RPMI8226 (cell line): Measurements from ENCODE around the gene PLEKHH1.

Experiments used
- DNase-seq: peaks from one replicate; pipeline ENCODE4 v3.0.0-alpha.2; 2015

PLEKHH1 gene

DNA sequence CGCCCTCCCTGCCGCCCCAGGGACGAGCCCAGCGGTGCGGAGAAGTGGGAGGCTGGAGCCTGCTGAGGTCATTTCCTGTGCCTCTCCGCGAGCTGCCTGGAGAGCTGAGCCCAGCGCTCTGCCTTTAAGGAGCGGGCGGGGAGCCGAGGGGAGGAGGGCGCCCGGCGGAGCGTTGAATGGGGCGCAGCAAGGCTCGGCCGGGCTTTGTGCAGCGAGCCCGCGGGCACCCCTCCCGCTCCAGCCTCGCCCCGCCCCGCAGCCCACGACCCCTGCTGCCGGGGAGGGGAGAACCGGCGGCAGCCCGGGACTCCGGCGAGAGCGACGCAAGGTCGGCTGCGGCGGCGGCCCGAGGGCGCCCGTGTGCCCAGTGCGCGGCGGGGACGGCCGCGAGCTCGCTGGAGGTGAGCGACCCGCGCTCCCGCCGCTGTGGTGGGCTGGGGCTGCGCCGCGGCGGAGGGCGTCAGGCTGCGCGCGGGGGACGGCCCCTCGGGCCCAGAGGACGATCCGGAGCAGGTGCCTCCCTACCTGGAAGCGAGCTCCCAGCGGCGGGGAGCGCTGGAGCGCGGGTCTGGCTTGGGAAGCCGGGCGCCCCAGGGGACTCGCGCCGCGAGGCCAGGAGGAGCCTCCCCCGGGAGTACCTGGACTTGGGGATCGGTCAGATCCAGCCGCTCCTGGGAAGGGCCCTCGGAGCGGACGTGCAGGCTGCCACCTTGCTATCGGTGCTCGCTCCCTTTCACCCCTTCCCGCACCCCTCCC is at the start of gene PLEKHH1:
Gene PLEKHH1 (plus strand): TSS at position 293 of the 756 bp plus-strand sequence. CDS start 8,578 bp downstream, outside the sequence.
- peak; percentile 74 for DNase-seq

DNA sequence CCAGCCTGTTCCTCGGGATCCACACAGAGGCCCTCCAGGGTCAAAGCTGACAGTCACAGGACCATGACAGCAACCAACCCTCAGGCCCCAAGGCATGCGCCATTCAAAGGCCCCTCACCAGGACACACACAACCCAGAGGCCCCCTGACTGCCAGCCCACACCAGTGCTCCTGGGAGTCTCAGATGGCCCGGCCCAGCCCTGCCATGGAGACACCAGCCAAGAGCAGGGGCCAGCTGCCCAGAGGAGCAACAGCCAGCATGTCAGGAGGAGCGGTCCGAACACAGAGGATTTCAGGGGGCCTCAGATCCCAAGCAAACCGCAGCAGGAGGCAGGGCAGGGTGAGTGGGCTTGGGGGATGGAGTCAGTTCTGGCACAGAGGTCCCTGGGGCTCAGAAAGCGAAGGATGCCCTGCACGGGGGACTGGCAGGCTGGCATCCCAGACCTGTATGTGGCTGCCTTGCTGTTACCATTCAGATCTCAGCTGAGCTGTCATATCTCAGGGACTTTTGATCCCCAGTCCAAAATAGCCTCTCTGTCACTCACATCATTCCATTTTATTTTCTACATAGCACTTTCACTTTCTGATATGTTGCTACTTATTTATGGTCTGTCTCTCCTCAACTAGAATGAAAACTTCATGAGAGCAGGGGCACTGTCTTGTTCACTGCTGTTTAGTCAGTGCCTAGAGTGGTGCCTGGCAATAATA is 49.4 kb upstream of the PLEKHH1 start:
- DNase-seq = no peak

DNA sequence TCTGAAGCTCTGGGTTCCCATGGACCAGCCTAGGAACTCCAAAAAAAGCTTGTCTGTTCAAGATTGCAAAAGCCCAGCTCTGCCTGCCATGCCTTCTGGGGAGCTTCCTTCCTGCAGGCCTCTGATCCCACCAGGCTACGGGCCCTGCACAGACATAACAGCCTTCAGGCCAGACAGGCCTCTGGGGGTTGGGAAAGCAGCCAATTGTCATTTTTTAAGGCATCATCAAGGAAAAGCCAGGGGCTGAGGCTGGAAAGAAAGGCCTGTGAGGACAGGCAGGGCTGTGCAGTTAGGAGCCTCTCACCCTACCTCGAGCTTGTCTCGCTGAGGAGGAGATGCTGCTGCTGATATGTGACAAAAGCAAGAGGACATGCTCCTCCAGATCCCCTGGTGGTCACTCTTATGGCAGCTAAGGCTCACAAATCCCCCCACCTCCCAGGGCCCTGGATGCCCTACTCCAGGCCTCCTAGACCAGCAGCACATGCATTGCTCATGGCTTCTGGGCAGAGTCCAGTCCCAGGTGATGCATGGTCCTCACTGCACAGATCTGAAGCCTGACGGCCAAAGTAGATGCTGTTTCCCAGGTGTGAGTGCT is 47.5 kb upstream of the PLEKHH1 start:
- DNase-seq = no peak

DNA sequence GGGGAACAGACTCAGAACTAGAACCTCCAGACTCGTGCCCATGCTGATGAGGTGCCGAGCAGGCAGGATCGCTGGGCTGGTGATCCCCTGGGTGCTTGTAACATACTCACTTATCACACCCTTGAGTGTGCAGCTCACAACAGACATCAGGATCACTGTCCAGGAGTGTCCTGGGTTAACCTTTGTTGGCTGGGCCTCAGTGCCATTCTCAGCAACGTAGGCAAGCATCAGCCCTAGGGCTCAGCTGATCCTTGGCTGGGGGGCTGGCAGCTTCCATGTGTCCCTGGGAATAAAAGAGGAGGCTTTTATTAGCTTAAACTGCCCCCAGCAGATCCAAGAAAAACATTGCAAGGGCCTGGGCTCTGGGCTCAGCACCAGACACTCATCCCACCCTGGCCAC is 46.2 kb upstream of the PLEKHH1 start:
- no peak for DNase-seq

DNA sequence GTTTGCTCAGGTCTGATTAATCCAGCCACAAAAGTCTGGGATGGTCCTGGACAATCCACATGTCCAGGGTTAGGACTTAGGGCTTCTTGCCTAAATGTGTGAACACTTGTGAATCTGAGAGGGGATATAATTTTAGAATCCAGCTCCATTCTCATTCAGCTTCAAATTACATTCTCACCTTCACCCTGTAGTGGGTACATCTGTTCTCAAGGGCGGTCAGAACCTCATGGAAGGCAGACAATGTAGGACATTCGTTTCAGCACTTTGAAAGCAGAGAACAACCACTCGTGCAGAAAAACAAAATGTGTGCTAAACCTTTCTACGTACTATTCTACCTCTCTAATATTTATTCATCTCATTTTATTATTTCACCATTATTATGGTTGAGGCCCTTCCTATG is 45.8 kb upstream of the PLEKHH1 start:
- DNase-seq = no peak

DNA sequence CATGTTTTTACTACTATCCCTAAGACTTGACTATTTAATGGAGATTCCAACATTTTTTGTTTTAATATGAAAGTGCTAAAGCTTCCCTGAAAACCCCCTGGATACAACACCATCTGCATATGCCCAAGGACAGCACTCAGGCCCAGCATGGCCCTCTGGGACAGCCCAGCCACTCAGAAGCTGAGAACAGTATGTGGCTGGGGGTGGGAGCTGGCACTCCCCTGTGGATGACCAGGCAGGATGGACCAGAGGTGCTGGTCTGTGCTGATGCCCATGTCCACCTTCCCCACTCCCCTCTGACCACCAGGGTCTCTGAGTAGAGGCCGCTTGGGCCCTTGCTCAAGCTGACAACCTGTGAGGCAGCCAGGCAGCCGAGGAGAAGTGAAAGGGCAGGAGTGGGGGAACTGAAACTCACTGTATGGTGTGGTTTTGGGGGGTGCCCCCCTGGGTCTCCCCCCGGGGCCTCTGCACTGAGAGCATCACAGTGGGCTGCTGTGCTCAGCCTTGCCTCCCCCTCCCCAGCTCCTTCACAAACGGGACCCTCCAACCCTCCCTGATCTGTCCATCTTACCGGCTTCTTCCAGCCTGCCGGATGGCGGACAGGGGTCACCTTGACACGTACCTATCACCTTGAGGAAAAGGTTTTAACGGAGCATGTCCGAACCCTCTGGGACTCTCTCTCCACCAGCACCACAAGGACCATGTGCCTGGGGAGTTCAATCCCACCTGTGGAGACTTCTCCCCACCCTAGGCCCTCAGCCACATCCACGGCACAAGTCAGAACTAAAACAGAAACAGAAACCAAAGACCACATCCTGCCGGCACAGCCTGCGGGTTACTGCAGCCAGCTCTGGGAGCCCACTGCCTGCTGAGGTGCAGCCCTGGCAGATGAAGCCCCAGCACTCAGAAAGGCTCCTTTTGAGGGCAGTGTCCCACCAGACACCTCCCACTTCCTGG is 44.9 kb upstream of the PLEKHH1 start, which contains the start of gene TMEM229B:
Gene TMEM229B (minus strand): TSS at position 785 of the 957 bp plus-strand sequence. CDS start 14,798 bp downstream, outside the sequence.
- DNase-seq = peak; percentile 86

DNA sequence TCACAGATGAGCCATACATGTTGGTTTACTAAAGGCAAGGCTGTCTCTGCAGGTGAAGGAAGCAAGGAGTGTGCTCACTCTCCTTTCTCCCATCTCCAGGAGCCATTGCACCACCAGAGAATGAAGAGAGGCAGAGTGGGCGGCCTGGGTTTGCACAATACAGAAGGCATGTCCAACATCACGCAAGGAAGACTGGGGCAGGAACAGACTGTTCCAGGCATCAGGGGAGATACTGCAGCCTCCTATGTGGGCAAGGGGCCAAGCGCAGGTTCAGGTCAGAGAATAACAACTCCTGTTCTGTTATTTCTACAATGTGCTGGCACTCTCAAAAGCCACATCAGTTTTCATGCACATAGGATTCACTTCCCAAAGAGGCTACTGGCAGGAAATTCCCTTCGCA is 42.9 kb upstream of the PLEKHH1 start:
- no peak for DNase-seq

DNA sequence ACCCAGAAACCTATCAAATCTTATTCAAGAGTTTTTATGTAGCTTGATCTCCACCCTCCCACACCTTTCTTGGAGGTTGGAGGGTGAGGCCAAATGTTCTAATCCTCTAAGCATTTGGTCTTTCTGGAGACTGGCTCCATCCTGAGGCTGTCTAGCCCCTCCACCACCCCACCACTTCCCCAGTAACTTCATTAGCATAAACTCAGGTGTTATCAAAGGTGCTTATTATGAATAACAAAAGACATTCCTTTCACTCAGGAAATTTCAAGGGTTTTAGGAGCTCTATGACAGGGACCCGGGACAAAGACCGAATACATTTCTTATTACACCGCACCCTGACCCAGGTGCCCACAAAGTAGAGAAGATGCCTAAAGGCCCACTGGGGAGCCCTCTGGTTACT is 41.8 kb upstream of the PLEKHH1 start:
- DNase-seq = no peak

DNA sequence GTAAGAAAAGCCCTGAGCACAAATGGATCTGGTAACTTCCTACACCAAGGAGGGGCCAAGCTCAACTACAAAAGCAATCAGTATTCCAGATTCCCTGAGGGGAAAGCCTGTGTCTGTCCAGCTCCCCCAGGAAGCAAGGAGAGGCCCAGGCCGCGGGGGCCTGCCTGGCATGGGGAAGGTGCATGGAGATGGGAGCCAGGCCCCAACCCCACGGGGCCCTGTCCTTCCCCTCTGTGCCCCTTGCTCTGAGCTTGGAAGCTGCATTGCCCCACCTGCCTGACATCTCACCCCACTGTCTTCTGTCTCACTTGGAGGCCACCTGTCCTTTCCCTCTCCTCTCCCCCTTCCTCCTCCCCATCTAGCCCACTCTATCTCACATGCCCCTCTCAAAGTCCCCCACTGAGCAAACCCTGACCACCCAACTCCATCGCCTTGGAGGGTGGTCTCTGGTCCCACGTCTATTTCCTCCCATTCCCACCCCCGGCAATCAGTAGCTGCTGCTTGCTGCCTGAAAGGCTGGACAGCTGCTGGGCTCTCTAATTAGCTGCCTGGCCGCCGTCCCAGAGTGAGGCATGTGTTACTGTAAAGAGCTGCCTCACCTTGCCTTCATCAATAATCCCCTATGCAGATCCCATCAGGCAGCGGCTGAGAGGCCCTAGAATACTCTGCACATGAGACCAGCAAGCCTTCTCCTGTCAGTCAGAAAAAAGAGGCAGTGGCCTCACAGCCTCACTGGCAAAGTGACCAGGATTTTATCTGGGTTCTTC is 41.2 kb upstream of the PLEKHH1 start:
- DNase-seq = no peak

DNA sequence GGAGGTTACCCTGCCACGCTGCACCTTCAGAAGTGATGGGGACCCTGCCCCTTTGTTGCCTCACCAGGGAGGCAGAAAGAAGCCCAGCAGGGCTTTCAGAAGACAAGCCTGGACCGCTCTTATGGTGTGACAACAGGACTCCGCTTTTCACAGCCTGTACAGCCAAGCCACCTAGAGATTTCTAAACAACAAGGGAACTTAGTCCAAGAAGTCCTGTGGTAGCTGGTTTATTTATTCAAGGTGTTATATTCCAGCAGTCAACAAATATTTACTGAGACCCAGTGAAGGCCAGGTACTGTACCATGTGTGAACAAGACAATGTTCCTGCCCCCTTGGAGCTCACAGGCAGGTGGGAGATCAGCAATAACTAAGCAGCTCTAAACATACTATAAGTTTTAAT is 40.6 kb upstream of the PLEKHH1 start:
- no peak for DNase-seq

DNA sequence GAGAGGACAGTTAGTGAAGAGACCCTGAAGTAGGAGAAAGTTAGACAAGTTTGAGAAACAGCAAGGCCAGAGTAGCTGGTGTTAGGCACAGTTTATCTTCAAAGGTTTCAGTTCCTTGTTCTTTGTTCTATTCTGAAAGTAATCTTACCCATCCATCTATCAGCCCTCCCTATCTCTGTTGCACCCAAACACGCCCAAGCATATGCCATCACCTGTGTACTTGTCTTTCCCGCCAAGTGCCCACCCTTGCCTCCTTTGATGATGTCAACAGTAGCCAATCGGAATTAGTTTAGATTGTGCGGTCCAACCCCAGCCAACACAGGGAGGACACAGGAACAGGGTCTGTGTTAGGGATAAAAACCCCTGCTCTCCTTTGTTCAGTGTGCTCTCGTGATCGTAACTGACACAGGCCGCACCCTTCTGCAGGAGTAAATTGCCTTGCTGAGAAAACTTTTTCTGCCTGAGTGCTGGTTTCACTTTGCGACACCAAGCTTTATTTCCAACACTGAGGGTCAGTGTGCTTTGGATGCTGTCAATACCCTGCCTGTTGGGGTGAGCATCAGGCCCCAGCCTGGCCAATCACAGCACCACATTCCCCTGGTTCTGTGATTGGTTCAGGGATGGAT is 39.9 kb upstream of the PLEKHH1 start:
- peak; percentile 40 for DNase-seq

DNA sequence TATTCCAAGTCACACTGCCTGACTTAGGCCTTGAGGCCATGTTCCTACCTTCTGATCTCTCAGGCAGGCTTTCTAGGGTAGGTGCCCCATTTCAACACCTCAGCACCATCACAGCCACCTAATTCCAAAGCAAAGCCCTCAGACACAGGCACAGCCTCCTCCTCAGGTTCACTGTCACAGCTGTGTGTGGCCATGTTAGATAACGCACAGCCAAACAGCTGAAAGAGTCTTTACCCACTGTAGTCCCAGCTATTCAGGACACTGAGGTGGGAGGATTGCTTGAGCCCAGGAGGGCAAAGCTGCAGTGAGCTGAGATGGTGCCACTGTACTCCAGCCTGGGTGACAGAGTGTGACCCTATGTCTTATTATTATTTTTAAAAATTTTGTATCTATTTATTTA is 37.3 kb upstream of the PLEKHH1 start:
- DNase-seq = no peak

DNA sequence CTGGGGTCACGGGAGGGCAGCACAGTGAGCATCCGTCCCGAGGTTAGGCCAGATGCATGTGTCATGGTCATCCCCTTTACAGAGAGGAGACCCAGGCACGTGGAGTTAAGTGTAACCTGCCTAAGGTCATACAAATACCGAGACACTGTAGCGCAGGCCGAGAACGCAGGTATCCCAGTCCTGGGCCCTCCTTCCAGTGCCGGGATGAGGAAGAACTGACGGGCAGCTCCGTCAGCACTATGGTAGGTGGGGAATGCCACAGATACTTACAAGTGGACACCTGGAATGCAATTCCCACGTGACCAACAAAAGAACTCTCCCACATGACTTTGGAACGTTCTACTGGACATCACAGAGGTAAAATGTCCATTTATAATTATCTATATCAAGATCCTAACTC is 35.9 kb upstream of the PLEKHH1 start:
- no peak for DNase-seq

DNA sequence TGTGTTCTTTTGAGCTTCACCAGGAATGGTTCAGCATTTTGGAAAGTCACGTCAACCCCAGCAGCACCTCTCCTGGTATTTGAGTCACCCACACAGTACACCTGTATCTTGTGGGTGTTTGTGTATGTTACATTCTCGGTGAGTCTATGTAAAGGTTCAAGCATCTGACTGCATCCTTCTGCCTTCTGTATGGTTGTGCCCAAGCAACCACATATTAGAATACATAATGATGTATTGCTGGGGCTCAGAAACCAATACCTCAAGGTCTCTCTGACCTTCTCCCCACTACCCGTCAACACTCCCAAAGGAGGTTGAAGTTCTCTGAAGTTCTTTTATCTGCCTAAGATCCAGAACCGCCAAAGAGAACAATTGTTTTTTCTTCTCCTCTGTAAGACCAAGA is 35.4 kb upstream of the PLEKHH1 start:
- DNase-seq = no peak

DNA sequence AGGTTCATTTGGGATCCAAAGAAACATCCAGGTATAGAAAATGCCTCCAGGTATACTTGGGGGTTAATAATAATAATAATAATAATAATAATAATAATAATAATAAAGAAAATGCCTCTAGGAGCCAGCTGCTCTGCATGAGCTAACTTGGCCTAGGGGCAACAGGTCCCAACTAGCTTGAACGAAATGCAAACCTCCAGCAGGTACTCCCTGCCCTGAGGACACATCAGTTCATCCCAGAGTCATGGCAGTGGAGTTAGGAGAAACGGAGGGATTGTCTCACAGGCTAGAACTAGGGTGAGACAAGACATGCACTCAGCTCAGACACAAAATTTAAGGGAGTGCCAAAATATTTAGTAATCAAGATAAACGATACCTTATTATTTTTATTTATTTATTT is 32.1 kb upstream of the PLEKHH1 start:
- no peak for DNase-seq

DNA sequence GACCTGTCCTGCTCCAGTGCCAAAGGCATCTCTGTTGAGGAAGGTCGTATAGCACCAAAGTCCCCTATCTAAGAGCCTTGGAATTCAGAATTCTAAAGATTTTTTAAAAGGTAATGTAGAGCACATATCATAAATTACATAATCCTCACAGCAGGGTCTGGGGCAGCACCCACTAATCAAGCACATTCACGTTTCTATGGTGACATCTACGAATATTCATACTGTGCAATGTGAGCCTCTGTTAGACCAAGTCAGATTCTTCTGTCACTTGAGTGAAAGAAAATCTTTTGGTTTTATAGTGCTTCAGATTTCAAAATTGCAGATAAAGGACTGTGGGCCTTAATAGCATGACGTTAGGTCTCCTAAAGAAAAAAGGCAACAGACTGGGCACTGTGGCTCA is 31.4 kb upstream of the PLEKHH1 start:
- no peak for DNase-seq

DNA sequence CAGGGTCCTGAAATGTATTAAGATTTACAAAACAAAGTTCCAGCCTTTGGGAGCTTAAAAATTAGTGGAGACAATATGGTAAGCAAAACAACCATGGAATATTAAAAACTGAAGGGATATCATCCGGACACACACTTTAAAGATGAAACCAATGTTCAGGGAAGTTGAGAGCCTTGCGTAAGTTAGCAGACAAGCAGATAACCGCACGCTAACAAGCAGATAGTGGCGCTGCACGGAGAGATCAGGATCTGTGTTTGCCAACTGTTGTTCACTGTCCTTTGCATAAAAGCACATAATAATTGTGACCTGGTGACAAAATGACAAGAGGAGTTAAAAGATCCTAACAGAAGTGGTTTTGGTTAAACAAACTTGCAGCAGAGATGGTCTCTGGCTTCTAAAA is 30.2 kb upstream of the PLEKHH1 start:
- no peak for DNase-seq

DNA sequence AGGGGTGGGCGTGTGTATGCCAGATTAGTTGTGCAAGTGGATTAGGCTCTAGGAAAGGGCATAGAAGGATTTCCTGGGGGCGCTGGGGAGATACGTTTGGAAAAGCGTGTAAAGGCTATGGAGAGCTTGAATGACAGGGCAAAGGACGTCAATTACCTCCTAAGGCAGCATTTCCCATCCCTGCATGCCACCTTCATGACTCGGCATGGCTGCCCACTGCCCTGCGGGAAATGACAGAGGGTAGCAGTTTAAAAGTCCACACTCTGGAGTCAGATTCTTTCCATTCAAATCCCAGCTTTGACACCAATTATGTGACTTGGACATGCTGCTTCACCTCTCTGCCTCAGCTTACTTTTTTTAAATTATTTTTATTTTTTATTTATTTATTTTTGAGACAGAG is 29.8 kb upstream of the PLEKHH1 start:
- no peak for DNase-seq

DNA sequence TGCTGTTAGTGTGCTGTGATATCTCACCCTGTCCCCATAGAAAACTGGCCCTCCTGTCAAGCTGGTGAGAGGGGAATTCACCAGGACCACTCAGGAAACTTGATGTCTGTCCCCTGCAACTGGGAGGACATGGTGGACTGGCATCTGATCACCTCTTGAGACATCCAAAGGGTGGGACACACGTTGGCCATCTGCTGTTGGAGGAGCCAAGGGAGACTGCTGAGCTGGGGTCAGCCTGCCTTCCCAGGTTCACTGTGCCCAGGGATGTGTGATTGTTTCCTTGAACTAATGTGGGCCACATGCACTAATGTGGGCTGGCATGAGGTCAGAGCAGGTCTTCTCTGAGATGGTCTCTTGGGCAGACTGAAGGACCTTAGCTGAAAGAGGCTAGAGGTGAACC is 27.8 kb upstream of the PLEKHH1 start:
- DNase-seq = no peak

DNA sequence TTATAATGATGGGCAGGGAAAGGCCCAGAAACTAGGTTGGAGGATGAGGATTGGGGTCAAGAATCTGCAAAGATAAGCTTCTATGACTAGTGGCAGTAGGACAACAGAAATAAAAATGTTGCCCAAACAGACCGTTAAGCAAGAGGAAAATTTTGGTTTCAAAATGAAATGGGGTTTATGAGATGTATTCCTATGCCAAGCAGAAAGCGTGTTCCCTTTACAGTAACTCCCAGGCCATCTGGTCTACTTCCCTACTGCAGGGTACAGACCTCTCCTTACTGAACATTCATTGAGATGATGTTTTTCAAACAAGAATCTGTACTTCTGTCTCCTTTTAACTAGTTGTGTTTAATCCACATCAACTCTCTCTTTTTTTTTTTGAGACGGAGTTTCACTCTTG is 24.1 kb upstream of the PLEKHH1 start:
- no peak for DNase-seq

DNA sequence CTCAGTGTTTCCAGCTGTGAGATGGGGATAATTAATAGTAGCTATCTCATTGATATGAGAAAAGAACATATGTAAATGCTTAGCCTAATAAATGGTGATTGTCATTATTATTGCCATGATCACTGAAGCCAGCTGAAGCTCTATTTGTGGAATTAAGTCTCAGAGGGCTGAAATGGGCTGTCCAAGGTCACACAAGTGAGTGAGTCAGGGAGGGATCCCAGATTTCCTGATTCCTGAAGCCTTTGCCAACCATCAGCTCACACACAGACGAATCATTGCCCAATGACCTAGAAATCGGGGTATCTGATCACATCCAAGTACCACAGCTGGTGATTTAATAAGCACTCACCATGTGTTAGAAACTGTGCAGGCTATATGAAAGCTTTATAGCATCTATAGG is 23.0 kb upstream of the PLEKHH1 start:
- DNase-seq = no peak

DNA sequence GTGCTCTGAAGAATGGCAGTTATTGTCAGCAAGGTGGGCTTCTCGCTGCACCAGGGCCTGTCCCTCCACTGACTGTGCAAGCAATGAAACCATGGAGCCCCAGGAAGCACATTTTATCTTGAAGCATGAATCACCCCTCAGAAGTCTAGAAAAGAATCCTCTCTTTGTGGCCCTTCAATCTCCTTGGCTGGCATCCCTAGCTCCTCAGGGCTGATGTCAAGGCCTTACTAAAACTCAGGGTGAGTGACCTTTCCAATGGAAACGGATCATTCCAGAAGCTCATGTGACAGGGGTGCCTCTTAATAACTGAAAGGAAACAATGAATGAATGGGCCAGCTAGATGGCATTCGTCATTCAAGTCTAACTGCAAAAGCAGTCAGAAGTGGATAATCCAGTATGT is 22.3 kb upstream of the PLEKHH1 start:
- no peak for DNase-seq
